ENCODE measurements around the gene C1orf35.

The C1orf35 gene

DNA sequence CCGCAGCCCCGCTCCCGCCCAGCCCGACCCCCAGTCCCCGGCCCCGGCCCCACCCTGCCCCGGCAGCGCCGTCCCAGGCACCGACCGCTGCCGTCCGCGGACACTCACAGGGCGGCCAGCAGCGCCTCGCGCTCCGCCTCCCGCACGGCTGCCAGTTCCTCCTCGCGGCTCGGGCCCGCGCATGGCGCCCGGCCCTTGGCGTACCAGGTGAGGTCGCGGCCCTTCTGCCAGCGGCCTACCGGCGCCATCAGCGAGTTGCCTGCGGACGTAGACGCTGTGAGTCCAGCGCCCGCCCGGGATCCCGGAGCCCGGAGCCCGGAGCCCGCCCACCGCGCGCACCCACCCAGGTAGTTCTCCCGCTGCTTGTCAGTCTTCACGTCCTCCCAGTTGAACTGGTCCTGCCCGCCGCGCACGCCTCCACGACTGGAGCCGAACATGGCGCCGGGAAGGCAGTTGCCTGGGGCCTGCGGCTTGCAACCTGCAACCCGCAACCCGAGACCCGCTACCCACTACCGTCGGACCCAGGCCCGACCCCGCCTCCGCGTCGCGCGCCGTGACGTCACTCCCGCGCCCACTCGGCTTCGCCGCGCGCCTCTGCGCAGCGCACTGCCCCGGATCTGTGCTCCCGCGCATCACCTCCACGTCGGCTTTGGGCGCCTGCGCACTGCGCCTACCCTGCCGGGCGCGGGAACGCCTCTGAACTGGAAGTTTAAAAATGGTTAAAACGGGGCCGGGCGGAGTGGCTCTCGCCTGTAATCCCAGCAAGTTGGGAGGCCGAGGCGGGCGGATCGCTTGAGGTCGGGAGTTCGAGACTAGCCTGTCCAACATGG lies at the start of gene C1orf35:
TSS of gene C1orf35 (minus strand) at position 535 of the 830 bp plus-strand sequence. CDS start at position 437, 98 bp downstream.
- peak; percentile 96 for DNase-seq

DNA sequence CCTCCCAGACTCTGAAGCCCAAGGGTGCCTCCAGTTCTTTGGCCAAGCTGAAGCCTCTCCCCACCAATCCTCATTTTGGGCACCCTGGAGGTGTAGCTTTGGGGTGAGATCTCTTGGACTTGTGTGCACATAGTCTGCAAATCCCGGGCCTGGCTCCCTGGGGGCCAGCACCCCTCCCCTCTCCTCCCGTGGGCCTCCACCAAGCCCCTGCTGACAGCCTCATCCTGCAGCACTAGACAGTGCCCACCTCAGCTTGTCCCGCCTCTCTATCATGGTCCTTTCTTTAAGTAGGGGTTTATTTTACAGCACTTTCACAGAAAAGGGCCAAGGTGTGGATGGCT lies 49.8 kb upstream of the C1orf35 start:
- DNase-seq, result no peak

DNA sequence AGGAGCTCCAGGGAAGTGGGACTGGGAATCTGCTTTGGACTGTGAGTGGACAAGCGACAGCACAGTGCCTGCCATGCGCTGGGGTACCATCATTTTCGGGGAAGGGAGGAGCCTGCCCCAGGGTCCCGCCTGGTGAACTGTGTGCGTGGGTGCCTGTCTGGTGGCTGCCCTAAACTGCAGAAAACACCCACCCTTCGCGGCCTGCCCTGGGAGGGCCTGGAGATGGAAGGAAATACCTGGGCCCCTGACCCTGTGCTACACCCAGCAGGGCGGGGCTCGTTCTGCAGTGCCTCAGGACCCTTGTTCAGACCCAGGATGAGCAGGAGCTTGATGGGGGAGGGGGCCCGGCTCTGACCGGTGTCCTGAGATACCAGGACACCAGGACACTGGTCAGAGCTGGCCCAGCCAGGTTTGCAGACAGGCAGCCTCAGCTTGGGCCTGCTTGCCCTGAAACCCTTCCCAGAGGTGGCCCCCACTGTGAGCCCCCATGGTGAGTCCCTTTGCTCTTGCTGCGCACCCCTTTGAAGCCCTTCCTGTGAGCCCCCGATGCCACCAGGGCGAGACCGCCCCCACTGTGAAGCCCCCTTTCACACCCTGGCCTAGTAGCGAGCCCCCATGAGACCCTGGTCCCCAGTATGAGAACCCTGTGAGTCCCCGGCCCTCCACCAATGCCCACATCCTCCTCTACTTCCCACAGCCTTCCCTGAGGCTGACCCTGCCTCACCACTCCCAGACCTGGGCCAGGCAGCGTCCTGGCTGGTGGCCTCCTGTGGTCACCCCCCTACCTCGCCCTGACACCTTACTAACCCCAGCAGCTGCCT lies 49.2 kb upstream of the C1orf35 start:
- no peak for DNase-seq

DNA sequence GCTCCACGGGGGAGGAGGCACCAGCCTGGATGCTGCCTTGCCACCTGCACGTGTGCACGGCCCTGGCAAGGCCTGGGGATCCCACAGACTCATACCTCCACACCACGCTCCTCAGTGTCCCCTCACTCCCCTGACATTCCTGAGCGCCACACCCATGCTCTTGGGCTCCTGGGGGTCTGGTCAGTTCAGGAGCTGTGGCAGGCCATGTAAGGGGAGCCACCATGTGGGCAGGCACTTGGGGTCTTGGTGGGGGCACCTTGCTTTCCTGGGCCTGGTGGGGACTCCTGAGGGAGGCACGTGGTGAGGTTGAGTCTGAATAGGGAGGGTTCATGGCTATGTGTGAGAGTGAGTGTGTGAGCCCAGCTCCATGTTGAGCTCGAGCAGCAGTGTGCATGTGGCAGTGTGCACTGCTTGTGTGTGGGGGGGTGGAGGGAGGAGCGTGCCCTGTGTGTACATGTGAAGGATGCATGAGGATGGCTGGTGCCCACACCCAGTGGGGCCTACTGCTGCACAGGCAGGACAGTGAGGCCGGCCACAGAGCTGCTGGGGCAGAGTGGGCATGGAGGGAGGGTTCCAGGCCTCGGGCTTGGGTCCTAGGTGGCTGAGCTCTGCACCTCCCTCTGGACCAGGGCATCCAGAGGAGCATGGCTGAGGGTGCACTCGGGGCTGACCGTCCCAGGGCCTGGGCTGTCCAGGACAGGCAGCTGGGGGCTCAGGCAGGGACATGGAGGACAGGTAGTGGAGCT lies 48.2 kb upstream of the C1orf35 start:
- DNase-seq, result no peak

DNA sequence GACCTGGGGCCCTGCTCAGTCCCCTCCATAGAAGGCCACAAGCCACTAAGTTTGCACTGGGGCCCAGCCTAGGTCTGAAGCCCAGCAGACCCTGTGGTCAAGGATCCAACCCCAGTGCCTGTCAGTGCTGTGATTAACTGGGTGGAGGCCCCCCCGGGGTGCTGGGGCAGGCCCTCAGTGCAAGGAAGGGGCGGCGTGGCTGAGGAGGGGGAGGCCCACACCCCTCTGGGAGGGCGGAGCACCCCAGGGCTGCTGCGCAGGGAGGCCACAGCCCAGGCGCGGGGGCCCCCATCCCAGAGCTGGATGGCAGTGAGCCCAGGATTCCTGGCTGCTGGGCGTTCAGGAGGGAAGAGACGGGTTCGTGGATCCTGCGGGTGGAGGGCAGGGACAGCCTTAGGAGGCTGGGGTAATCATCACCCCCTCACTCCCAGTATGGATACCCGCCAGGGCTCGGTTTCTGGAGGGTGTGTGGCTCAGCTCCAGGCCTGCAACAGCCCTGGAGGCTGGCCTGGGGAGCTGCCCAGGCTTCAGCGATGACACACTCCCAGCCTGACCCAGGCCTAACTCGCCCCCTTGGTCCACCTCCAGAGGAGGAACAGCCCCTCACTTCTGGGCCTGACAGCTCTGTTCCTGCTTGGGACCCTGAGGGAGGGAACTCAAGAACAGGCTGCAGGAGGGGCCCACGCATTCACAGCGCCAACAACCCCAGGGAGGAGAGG lies 47.5 kb upstream of the C1orf35 start:
- DNase-seq, result no peak

DNA sequence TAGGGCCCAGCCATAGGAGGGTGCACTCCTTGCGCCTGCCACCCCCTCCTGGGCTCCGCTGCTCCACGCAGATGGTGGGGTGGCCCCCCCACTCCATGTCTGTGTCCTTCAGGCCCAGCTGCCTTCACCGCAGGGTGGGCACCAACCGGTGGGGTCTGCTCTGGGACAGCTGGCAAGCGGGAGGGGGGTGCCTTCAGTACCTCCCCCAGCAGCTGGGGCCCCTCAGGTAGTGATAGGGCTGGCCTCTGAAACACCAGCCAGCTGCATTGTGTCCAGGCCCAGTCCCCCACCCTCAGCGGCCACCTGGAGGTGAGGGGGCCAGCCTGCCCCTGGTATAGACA lies 47.0 kb upstream of the C1orf35 start:
- no peak for DNase-seq

DNA sequence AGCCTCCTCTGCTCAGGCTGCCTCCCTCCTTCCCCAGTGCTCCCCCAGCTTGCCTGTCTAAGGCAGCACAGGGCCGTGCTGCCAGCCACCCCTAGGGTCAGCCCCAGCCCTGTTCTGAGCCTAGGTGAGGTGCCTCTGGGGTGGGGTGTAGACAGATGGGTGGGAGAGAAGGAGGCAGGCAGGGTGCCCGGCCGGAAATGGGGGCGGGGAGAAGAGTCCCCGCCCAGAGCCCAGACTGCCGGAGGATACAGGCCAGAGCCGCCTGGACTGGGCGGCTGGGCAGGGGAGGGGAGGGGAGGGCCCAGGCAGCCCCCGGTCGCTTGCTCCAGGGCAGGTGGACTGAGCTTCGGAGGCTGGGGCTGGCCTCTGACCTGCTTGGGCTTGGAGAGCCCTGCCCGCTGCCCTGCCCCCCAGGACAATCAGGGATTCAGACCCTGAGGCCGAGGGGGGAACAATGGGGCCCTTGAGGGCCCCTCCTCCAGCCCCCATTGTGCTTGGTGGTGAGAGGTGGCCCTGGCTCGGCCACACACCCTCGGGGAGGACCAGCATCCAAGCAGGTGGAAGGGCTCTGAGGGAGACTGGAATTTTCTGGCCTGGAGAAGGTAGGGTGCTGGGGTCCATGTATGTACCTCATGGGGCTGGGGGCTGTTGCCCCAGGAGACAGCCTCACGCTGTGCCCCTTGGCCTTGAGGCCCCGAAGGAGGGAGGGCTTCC lies 46.4 kb upstream of the C1orf35 start, which contains the start of gene GJC2:
TSS of gene GJC2 (plus strand) at position 525 of the 714 bp plus-strand sequence. CDS start 7,829 bp downstream, outside the sequence.
- DNase-seq, result no peak

DNA sequence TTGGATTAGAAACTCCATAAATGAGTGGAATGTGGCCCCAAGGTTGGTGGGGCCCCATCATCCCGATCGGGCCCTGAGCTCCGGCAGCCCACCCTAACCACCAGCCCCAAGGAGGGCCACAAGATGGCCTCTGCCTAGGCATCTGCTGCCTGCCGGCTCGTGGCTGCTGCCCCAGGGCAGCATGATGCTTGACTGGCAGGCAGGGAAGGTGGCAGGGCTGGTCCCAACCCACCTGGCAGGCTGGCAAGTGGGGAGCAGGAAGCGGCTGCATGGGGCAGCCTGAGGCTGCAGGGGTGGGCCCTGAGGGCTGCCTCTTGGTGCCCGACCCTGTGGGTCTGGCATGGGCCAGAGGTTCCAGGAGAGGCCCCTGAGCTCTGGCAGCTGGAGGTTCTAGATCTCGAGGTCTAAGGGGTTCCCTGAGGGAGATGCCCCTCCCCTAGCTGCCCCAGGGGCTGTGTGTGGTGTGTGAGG lies 45.8 kb upstream of the C1orf35 start:
- DNase-seq, result no peak

DNA sequence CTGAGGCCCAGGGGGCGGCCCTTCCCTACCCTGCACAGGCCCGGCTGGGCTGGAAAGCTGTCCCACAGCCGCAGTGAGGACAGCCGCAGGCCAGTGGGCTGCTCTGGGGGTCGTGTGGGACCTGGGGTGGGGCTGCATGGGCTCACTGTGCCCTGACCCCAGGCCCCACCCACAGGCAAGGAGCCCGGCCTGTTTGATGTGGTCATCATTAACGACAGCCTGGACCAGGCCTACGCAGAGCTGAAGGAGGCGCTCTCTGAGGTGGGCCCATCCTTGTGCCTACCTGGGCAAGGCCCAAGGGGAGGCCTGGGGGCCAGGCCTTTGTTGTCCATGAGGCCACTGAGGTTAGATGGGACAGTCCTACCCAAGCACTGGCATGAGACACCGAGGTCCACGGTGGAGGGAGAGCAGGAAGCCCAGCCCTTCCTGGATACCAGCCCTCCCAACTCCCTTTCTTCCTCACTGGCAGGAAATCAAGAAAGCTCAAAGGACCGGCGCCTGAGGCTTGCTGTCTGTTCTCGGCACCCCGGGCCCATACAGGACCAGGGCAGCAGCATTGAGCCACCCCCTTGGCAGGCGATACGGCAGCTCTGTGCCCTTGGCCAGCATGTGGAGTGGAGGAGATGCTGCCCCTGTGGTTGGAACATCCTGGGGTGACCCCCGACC lies 45.2 kb upstream of the C1orf35 start:
- no peak for DNase-seq

DNA sequence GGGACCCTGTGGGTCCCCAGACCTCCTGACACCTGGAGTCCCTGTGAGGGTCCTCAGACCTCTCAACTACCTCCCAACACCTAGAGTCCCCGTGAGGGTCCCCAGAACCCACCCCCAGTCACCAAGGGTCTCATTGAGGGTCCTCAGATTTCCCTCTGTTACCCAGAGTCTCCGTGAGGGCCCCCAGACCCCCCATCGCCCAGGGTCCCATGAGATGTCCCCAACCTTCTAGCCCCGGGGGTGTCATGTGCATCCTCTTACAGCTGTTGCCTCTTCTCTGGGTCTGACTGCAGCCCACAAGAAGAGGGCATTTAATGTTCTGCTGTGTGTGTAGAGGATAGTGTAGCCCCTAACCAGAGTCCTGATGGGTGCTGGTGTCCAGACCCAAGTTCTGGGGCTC lies 44.6 kb upstream of the C1orf35 start:
- DNase-seq, result no peak

DNA sequence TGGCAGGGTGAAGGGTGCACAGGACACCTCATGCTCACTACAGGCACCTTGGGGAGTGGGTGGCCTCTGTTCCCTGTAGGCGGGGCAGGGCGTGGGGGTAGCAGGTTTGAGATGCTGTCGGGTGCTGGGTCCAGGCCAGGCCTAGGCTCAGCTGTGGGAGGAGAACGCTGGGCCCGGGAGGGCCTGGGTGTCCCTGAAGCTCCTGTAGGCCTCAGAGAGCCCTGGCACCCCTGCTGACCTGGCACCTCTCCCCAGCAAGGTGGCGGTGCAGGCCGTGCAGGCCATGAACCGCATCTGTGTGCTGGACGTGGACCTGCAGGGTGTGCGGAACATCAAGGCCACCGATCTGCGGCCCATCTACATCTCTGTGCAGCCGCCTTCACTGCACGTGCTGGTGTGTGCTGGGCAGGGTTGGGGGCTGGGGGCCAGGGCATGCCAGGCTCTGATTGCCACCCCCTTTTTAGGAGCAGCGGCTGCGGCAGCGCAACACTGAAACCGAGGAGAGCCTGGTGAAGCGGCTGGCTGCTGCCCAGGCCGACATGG lies 44.1 kb upstream of the C1orf35 start:
- DNase-seq, result no peak

DNA sequence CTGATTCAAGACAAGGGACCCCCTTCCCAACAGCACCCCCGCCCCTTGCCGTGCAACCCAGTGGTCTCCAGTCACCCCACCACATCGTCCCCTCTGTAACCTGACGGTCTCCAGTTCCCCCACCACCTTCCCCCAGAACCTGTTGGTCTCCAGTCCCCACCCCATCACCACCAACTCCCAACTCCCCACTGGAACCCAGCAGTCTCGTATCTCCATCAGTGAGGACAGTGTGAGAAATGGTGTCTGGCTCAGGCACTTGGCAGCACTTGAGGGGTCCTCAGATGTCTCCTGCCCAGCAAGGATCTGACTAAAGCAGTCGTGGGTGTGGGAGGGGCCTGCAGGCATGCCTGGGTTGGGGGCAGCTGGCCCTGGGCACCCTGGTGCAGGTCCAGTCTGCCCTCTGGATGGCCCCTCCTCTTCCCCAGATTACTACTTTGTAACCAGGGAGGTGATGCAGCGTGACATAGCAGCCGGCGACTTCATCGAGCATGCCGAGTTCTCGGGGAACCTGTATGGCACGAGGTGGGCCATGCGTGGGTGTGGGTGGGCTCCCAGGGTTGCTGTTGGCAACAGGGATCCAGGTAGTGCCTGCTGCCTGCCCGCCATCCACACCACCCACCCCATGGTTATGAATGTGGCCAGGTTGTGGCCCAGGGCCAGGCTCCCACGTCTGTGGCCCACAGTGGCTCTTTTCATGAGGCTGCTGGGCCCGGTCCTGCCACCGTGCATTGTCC lies 43.5 kb upstream of the C1orf35 start:
- DNase-seq, result no peak

DNA sequence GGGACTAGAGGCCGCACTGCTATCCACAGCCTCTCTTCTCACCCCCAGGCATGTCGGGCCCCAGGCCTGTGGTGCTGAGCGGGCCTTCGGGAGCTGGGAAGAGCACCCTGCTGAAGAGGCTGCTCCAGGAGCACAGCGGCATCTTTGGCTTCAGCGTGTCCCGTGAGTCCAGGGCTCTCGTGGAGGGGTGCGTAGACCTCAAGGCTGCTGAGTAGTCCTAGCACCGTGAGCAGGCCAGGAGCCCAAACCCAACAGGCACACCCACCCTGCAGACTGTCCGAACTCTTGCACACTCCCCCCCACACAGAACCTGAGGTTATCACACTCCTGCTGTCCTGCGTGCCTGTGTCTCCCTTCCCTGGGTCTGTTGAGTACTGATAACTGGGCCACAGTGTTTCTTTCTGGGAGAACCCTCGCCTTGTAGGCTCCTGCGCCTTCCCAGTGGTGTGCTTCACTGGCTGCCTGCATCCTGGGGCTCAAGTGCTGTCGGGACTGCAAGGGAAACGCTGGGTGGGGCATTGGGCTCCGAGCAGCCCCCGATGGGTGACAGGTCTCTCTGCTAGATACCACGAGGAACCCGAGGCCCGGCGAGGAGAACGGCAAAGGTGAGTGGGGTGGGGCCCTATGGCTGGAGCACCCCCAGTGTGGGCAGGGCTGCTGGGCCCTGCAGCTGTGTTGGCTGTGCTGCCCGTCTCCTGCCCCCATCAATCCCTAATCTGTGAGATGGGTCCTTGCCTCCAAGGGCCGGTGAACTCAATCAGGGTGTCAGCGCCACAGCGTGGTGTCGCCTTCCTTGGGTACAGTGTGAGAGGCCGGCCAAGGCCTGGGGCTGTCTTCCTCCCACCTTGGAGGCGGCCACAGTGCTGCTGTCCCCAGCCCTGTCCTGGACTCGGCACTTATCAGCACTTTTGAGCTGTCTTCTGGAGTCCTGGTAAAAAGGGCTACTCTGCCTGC lies 42.6 kb upstream of the C1orf35 start:
- DNase-seq, result no peak

DNA sequence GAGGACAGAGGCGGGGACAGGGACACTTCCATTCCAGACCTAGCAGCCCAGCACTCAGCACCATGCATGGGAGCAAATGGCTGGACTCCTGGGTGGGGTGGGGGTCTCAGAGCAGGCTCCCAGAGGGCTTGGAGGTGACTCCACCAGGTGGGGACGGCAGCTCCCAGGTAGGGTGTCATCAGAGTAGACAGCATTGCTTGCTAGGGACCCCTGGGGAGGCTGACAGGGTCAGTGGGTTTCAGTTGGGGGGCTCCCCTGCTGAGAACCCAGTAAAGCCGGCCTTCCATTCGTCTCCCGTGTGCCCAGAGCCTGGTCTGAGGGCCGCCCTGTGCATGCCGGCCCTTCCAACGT lies 41.8 kb upstream of the C1orf35 start:
- no peak for DNase-seq

DNA sequence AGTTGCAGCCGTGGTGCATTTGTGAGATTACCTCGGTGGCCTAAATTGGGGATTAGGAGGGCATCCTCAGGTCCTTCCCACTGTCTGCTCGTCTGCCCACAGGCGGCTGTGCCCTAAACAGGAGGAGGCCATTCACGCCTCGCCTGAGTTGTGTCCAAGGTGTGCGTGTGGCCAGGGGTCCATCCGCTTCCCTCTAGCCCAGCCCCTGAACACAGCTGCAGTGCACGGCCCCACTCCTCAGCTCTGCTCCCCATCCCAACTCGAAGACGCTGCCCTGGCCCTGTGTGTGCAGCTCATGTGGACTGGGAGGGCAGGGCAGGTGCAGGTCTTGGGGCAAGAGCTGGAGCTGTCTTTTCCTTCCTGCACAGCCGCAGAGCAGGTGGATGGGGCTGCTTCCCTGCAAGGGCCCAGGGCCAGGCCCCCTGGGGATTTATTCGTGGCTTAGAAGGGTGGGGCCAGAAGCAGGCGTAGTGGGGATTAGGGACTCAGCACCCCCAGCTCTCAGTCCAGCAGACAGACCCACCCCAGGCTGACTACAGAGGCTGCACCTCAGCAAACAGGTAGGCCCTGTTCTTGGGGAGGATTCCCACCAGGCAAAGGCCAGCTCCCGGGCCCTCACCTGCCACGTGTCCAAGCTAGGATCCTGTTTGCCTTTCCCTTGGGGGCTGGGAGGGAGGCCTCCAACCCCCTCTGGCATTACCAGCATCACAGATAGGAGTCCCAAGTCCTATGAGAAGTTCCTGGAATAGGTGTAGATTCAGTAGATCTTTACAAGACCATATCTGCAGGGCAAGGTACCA lies 41.3 kb upstream of the C1orf35 start:
- DNase-seq, result no peak

DNA sequence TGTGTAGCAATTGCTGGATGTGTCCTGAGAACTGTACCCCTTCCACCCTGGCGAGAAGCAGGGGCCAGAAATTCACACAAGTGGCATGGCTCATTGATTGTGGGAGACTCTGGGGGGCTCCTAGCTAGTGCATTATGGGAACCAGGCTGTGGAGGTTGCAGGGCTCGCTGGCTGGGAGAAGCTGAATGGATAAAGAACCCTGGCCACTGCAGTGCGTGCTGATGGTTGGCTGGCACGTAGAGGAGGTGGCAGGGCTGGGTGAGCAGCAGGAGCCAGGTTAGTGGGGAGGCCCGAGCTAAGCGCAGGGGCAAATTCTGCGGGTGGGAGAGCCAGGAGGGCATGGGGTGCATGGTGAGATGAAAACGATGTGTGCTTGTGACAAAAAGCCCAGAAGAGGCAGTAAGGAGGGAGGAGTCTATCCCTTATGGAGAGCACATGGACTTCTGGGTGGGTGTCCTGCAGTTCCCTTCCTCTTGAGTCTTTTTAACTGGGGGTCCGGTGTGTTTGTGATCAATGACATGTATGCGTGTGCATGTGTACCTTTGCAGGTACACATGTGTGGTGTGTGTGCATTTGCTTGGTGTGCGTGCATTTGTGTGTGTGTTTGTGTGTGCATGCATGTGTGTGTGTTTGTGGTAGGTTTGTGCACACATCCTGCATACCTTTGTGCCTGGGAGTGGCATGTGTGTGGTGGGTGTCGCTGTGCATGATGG lies 40.5 kb upstream of the C1orf35 start:
- DNase-seq, result no peak

DNA sequence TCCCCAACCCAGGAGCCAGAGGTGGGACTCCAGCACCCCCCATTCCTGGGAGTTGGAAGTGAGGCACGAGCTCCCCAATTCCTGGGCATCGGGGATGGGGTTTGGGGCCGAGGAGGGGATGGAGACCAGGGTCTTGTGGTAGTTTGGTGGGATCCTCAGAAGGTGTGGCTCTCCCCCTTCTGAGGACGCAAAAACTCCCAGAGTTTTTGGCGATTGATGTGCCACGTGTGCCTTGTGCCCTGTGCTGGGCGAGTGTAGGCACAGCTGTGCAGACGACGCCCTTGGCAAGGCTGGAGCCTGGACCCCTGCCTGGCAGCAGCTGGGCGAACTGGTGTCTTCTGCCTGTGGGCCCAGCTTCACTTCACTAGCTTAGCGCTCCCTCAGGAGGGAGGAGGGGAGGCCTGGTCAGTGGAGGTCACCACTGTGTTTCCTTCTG lies 39.6 kb upstream of the C1orf35 start:
- DNase-seq, result no peak
